ENCODE results near the gene DTX4.

GRCh38 chr11:59214141-59214893 lies 42.4 kb downstream of the DTX4 start:
- TF ChIP-seq CTCF (conservative IDR thresholded peaks at IDR 0.05 in 1 of 2, IDR thresholded peaks at IDR 0.05 in 1 of 2; ENCODE audit: extremely low read depth in 1 of 2, insufficient read depth in 1 of 2, low read depth in 1 of 2, low read length in 2 of 2): no peak
- TF ChIP-seq EZH2 (IDR thresholded peaks at IDR 0.05; ENCODE audit: borderline replicate concordance, low read length): no peak
